ENCODE results near the gene PARD3.

PARD3 gene

DNA sequence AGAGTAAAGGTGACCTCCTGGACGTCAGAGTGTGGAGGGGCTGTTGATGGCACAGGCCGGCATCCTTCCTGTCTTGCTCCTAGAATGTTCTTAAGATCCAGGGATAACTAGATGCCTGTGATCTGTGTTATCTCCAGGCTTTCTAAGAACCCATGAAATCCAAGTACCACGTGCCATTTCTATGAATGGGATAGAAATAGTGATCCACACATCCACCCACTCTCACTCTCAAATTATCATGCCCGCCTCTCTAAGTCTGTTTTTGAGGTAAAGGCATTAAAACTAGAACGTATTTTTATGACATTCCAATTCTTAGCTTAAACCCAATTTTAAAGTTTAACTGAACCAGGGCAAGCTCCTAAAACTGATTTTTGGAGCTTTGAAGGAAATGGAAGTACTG is 622.5 kb downstream of the PARD3 start:
- DNase-seq: no peak

DNA sequence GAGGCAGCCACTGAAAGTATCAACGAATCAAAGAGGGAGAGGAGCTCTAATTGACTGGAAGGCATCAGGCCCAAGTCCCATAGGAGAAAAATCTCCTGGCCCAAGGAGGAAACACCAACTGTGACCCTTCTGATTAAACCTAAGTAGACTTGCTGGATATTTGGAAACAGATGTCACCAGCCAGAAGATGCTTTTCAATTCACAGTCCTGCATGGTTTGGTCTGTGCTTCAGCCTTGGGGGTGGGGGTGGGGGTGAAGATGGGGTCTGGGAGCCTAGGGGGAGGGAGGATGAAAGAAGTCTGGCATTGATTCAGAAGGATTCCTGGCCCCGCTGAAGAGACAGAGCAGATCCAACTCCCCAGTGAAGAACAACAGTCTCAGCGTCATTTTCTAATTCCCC is 623.7 kb downstream of the PARD3 start:
- DNase-seq: no peak

DNA sequence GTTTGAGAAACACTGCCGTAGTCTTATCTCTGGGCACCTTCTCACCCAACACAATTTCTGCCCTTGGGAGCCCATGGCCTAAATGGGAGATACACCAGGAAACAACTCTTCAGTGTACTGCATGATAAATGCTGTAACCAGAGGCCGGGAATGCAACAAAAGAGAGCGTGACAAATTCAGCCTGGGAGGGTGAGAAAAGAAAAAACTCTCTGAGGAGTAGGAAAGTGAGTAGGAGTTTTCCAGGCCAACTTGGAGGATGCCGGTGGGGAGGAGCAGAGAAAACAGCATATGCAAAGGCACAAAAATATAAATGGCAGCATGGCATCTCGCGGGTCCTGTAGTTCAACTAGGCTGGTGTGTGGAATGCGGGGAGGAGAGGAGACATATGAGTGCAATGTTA is 624.5 kb downstream of the PARD3 start:
- DNase-seq: no peak

DNA sequence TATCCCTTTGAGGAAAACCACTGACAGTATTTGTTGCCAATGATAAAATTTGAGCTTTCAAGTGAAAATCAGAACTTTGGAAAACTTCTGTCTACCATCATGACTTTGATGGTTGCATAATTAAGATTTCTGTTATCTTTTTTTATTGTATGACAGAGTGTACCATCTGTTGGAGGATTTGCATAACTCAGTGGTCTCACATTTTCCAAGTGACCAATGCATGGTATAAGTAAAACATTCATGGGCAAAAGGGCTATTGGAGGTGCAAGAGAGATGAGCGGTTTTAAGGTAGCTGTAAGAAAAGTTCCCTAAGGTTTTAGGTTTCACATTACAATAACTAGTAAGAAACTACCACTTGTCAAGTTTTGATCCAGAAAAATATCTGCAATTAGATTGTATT is 625.3 kb downstream of the PARD3 start:
- no peak for DNase-seq

DNA sequence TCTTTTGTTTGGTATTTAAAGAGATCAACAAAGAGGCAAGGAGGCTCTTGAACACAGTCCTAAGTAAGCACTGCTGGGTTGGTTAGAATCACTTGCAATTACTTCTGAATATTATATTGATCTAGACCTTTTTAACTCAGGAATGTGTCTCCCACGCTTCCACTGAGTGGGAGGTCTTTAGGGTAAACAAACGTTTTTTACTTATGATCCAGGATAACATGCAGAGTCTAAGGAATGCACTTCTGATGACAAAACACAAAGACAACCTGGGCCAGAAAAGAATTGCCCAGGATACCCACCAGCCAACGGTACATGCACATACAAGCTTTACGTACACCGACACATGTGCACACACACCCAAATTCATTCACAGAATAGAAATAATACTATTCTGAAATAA is 626.9 kb downstream of the PARD3 start:
- DNase-seq: no peak

DNA sequence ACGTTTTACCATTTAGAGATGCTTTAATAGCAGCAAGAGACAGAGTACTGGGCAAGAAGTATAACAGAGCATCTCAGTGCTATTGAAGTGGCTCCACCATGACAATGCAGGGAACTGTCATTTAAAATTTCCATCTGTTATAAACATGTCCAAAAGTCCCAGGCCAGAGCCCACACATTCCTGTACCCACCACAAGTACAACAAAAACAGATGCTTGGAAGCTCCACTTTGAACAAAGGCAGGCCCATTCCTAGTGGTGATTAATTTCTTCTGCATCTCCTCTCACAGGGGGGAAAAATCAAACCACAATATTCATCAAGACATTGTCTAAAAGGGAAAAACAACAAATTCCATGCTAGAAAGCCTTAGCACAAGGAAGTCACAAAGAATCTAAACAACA is 627.9 kb downstream of the PARD3 start:
- no peak for DNase-seq

DNA sequence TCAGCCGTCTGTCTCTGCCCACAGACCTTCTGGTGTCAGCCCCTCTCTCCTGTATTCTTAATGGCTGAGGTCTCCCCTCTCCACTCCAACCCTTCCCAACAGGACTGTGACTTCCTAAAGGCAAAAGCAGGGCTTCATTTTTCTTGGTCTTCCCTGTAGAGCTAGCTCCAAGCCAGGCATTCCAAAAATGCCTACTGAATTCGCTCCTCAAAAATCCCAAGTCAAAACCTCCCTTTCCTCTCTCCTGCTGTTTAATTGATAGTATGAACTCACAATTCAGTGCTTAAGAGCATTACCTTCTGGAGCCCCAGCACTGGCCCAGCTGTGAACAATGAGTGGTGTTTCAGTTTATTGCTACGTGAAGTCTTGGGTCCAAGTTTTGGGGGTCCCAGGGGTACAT is 628.4 kb downstream of the PARD3 start:
- DNase-seq: no peak

DNA sequence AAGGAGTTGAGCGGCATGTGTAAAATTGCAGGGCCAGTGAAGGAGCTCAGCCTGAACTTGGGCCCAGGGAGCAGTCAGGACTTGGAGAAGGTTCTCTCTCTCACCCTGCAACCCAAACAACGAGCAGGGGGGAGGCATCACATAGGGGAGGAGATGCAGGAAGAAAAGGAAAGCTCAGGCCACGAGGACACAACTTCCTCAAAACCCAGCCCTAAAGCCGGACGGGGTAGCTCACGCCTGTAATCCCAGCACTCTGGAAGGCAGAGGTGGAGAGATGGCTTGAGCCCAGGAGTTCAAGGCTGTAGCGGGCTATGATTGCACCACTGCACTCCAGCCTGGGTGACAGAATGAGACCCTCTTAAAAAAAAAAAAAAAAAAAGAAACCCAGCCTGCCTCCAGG is 629.1 kb downstream of the PARD3 start:
- no peak for DNase-seq

DNA sequence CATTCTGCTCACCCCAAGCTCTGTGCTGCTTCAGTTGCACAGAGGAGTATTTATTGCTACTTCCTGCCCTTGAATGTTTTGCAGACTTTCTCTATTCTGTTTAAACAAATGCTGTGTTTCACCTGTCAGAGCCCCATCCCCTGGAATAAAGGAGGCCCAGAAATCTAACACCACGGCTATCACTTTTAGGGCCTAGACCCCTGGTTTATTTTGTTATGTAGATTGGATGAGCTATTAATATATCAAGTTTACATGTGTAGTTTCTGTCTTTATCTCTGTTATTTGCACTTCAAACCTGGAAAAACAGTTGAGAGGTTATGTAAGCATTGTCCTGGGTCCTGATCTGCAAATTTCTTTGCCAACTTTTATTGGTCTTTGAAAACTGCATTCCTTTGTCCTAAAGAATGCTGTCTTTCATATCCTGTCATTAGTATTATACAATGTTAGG is 630.1 kb downstream of the PARD3 start:
- no peak for DNase-seq

DNA sequence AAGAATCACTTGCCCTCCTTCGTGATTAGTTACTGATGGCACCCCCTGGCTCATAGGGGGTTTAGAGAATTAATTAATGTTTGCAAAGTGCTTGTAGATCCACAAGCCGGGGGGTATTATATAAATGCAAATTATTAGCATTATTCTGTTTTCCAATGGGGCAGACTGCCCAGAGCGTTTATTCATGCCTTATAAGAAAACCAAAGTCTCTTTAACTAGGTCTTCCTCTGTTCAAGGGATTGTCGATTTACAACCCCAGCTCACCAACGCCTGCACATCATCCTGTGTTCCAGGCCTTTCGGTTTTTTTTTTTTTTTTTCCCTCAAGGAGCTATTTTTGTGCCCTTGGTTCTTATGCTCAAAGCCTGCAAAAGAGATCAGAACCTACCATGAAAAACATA is 630.7 kb downstream of the PARD3 start:
- no peak for DNase-seq

DNA sequence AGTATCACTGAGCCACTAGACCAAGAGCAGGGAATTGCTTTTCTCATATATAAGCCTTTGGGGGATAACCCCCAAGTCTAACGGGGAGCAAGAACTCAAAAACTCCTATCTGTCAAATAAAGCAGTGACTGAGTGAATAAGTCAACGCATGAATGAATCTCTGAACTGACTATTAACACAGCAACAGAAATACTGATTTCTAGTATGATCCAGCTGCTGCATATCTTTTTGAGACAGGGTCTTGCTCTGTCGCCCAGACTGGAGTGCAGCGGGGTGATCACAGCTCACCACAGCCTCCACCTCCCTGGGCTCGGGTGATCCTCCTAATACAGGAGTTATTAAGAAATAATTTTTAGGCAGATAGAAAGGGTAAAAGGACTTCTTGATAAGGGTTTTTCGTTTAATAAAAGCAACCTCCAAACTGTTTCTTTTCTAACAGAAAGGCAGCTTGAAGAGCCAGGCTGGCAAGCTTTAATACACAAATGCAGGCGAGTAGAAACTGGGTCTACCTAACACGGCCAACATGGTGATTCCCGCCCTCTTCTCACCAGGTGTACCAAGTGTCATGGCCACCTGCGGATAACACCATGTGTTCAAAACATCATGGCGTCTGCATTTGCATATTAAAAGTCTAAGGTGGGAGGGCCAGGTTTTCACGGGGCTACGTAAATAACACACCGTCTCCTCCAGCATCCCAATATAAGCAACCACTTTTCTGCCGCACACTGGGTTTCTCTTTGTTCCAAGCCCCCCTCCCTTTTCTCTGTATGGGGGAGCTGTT is 631.9 kb downstream of the PARD3 start:
- no peak for DNase-seq

DNA sequence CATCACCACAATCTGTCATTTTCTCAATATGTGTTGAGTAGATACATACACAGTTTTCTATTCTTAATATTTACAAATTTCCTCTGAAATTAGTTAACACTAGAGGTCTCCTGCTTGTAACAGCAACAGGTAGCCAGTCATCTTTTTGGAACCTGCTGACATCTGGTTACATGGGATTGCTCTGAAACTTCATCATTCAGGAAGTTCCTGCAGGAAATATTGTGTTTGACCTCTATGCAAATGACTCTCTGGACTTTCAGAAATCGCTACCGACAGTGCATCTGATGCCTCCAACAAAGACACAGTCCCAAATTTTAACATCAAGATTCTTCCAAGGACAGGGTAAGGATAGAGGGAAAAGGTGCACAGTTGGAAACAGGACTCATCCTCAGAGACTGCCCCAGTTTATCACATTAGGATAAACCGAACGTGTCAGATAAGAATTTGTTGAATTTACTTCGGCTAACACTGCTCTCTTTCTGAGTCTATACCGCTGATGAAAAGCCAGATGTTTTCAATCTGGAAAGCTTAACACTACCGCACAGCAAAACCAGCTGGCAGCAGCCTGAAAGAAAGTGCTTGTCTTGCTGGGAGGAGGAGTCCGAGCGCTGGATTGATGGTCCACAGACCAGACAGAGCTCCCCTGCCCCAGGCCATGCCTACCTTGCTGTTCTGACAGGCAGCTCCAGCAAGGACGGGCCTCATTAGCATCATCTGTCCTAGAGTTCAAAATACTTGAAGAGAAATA is 633.4 kb downstream of the PARD3 start:
- no peak for DNase-seq

DNA sequence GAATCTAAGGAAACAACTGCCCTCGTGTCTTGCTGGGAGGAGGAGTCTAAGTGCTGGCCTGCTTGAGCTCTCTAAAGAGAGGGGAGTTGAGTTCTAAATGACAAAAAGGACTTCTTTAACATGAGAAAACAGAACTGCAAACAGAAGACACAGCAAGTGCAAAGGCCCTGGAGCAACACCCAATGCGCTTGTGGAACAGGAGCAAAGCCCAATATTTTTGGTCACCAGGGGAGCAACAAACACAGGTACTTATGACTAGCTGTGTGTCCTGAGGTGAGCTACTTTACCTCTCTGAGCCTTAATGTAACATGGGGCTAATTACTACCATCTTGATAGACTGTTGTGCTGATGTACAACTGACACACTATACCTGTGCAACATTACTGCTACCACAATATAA is 634.3 kb downstream of the PARD3 start:
- DNase-seq: no peak

DNA sequence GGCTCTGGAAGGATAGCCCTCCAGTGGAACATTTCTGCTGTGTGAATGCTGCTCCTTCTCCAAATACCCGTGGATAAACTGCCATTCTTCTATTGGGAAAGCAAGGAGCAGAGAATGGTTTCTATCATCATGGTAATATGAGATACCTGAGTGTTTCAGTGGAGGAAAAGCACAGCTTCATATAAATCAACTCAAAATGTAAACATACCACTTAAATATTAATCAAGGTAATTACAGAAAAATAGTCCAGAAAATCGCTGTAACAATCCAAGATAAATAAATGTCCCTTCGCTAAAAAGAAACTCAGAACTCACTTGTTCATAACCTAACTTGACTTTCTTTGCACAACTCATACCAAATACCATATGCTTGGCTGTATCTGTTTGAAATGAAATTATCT is 635.8 kb downstream of the PARD3 start:
- no peak for DNase-seq

DNA sequence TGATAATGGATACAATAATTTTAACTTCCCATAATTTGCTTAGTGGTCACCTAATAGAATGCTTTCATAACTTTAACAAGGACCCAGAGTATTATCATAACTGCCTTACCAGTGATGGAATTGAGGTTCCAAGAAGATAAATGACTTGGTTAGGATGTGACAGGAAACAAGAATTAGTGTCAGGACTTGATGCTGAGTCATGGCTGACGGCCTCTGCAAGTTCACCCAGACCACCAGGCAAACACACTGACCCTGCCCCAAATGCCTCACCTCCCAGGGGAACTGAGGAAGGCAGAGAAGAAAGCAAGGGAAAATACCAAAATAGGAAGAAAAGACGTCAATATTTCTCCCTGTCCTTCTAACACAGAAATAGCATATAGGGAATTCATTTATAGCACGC is 636.3 kb downstream of the PARD3 start:
- DNase-seq: no peak

DNA sequence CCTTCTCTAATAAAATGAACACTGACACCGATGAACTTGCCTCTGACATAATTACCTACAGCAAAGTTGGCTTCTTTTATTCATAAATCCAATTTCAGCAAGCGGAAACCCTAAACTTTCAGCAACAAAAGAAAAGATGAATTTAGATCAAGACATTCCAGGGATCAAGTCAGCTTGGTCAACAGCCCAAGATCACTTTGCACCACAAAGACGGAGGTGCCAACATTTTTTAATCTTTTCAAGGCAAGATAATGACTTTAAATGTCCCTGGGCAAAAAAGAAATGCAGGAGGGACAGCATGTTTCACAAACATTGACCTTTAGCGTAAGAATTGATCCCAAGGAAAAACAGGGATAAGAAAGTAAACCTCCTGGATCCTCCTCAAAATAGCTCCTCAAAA is 636.9 kb downstream of the PARD3 start:
- no peak for DNase-seq

DNA sequence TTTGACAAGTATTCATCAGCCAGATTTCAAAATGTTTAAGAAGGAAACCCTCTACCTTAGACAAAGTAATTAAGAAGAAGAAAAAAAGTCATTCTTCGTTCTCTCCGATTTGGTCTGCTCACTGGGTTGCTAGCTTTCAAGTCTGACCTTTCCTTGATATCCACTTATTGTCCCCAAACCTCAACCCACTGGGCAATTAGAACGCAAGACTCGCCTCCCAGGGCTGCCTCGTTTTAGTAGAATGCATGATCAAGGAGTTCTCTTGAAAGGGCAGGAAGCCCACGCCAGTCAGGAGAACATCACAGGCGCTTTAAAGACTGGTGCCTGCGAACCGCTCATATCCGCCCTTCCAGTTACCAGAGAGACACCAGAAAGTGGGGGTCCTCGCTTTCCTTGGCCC is 637.7 kb downstream of the PARD3 start:
- no peak for DNase-seq

DNA sequence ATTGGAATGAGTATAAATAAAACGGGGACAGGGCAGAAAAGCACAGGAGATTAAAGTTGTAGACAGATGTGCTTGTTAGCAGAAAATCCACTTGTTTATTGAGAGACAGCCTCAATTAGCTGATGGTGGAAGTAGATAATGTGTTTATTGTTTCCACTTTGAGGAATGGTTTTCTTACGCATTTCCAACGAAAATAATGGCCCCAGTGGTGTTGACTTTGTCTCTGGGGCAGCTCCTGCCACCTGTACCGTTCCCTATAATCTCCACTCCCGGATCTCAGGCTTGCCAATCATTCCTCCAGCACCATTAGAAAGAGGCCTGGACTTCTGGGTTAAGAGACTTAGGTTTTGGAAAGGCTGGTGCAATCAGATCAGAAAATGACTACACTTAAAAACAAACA is 638.7 kb downstream of the PARD3 start:
- no peak for DNase-seq

DNA sequence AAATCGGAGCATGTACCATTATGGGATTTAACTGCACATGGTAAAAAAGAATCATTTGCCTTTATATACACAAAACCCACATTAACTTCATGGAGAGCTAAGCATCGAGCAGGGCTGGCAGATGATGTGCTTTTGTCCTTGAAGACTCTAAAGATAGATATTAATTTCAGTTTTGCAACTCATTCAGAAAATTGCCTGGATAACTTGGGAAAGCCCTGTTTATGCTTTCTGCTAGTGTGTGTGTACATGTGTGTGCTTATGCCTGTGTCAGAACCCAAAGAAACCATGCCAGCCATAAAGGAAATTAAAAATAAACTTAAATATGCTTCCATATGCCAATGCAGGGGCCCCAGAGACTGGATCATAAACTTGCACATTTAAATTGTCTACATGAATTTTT is 640.0 kb downstream of the PARD3 start:
- DNase-seq: no peak

DNA sequence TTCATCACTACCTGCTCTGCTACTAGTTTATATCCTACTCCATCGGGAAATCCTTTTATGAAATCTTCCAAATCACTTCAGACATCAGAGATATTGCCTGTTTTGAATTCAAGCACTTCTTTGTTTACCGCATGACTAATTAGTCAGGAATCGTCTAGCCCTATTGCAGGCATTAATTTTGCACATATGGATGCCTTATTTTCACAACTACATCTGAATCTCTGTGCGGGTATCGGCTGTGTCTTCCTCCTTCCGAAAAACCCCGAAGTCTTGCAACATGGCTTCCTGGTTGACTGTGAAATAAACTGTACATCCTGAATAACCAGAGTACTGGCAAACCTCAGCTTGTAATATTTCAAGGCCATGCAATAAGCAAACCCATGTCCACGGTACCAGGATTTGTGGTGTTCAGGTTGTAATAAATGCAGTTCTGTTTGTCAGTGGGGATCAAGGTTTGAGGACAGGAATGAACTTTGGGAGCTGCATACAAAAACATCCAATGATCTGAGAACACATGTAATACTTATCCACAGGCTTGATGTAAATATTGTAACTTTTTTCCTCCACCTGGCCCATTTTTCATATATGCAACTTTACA is 642.1 kb downstream of the PARD3 start:
- DNase-seq: no peak

DNA sequence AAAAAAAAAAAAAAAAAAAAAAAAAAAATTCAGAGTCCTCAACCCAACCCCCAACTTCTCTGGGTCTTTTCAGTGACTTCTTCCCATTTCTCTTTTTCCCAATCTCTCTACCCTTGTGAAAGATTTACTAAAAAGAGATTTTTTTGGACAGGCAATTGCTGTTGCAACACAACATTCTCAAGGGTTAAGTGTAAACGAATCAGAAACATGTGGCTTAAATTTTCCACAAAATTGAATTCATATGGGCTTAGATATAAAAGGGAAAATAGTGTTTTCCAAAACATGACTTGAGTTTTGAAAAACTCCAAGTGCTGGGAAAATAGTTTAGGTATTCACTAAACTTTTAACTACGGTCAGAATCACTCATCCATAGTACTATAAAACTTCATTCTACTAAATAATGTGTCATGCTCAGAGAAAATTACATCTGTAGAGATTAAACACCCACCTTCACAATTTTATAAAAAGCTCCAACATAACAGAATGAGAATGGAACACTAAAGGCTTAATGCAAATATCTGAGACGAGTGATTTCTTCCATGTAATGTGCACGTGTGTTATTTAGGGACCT is 643.1 kb downstream of the PARD3 start:
- DNase-seq: no peak

DNA sequence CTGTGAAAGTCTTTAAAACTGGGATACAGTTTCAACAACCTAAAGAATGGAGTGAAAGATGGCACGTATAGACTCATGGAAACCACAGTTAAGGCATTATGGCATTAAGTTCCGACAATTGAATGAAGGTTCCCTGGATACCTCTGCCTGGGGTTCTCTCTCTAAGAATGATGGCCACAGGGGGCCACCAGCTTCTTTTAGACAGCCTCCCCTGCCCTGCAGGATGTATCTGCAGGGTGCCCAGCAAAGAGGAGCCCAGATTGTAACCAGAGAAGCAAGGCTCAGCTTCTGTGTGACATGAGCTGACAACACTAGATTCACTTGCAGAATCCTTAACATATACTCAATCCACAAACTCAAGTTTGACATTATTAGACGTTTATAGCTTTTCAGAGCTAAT is 645.4 kb downstream of the PARD3 start:
- no peak for DNase-seq

DNA sequence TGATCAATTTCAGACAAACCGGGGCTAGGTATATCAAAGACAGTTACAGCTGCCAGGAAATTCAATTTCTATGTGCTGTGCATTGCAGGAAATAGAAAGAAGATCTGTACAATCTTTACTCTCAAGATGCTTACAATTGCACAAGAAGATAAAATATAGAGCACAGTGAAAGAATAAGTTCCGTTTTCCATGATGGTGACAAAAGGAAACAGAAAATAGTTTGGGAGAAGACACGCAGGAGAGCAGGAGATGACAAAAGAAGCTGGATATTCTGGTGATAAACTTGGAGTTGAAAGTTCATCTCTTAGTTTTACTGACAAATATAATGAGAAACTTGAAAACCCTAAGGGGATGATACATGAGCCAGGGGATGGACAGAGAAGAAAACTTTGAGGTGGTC is 646.0 kb downstream of the PARD3 start:
- no peak for DNase-seq

DNA sequence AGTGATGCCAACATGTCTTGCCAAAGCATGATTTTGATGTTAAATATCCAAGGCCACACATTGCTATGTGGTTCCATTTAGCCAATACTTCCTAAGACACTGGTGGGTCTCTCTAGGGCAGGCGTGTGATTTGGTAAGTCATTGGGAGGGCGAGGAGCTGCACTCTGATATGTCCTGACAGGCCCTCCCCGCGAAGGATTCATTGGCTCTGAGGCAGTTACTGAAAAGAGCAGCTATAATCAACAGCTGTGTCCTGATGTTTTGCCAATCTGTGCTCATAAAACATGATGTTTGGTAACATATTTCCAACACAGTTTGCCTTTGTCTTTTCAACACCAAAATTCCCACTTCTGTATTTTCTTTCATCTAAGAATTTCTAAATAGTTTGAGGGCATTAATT is 646.7 kb downstream of the PARD3 start:
- no peak for DNase-seq
